Measurements from ENCODE around the gene SFTPD.

The SFTPD gene

GRCh38 chr10:79910836-79911235 is 38.1 kb downstream of the SFTPD start:
- no peak overlapping the region for H2AFZ ChIP-seq (ENCODE audit: low read depth, low read length, severe bottlenecking)
- no peak overlapping the region for H3K4me2 ChIP-seq (ENCODE audit: low read depth, low read length, poor library complexity, severe bottlenecking)

GRCh38 chr10:79910344-79910743 is 38.6 kb downstream of the SFTPD start:
- H3K27me3 ChIP-seq (ENCODE audit: low read length): no peaks in the 10 kb centered on the region
- no peak overlapping the region for H3K4me2 ChIP-seq (ENCODE audit: low read depth, low read length, poor library complexity, severe bottlenecking)
- H3K9me3 ChIP-seq (ENCODE audit: insufficient read depth, low read length): no peaks in the 10 kb centered on the region
- no peak overlapping the region for H3K9ac ChIP-seq (ENCODE audit: low read length)
- no peak overlapping the region for H2AFZ ChIP-seq (ENCODE audit: low read depth, low read length, severe bottlenecking)
- H3F3A ChIP-seq (ENCODE audit: insufficient read depth): no peaks in the 10 kb centered on the region
- no peaks in the 10 kb centered on the region for H3K36me3 ChIP-seq (ENCODE audit: low read length)
- no peak overlapping the region for H3K4me3 ChIP-seq (ENCODE audit: insufficient read depth, low read length, poor library complexity, severe bottlenecking)
- no peaks in the 10 kb centered on the region for H3K9me2 ChIP-seq (replicated peaks; ENCODE audit: insufficient read depth, low read length)
- no peaks in the 10 kb centered on the region for H3K79me2 ChIP-seq (ENCODE audit: insufficient read depth, low read length)
- no peak for TF ChIP-seq CTCF (IDR thresholded peaks at IDR 0.05; ENCODE audit: insufficient read depth, low read length, poor library complexity, severe bottlenecking)
- no peak for TF ChIP-seq EZH2phosphoT487 (conservative IDR thresholded peaks at IDR 0.05; ENCODE audit: low read length)
- no peaks in the 10 kb centered on the region for H4K20me1 ChIP-seq (ENCODE audit: low read depth, low read length)
- H3K27ac ChIP-seq (ENCODE audit: low read depth, low read length): no peak overlapping the region

More at GRCh38 chr10:79910836-79911235, 38.1 kb downstream of the SFTPD start:
- Histone ChIP-seq H3K79me2 (ENCODE audit: insufficient read depth, low read length) (no peaks in the 10 kb centered on the region), H3K27me3 (ENCODE audit: low read length) (no peaks in the 10 kb centered on the region), H3K9me2 (replicated peaks; ENCODE audit: insufficient read depth, low read length) (no peaks in the 10 kb centered on the region), H3K27ac (ENCODE audit: low read depth, low read length) (no peak overlapping the region), H4K20me1 (ENCODE audit: low read depth, low read length) (no peaks in the 10 kb centered on the region), H3K9ac (ENCODE audit: low read length) (no peak overlapping the region), H3K9me3 (ENCODE audit: insufficient read depth, low read length) (no peaks in the 10 kb centered on the region), H3K36me3 (ENCODE audit: low read length) (no peaks in the 10 kb centered on the region), H3F3A (ENCODE audit: insufficient read depth) (no peaks in the 10 kb centered on the region), H3K4me3 (ENCODE audit: insufficient read depth, low read length, poor library complexity, severe bottlenecking) (no peak overlapping the region)
- TF ChIP-seq CTCF (IDR thresholded peaks at IDR 0.05; ENCODE audit: insufficient read depth, low read length, poor library complexity, severe bottlenecking) (no peak), EZH2phosphoT487 (conservative IDR thresholded peaks at IDR 0.05; ENCODE audit: low read length) (no peak)

- Histone ChIP-seq H3K36me3 (ENCODE audit: low read length) (no peaks in the 10 kb centered on the region), H4K20me1 (ENCODE audit: low read depth, low read length) (no peaks in the 10 kb centered on the region), H3F3A (ENCODE audit: insufficient read depth) (no peaks in the 10 kb centered on the region), H3K9me3 (ENCODE audit: insufficient read depth, low read length) (no peaks in the 10 kb centered on the region), H3K79me2 (ENCODE audit: insufficient read depth, low read length) (no peaks in the 10 kb centered on the region), H3K27me3 (ENCODE audit: low read length) (no peaks in the 10 kb centered on the region), H3K9ac (ENCODE audit: low read length) (no peak overlapping the region), H3K9me2 (replicated peaks; ENCODE audit: insufficient read depth, low read length) (no peaks in the 10 kb centered on the region), H2AFZ (ENCODE audit: low read depth, low read length, severe bottlenecking) (no peak overlapping the region), H3K4me3 (ENCODE audit: insufficient read depth, low read length, poor library complexity, severe bottlenecking) (no peak overlapping the region), H3K27ac (ENCODE audit: low read depth, low read length) (no peak overlapping the region), H3K4me2 (ENCODE audit: low read depth, low read length, poor library complexity, severe bottlenecking) (no peak overlapping the region)
- no peak for TF ChIP-seq EZH2phosphoT487 (conservative IDR thresholded peaks at IDR 0.05; ENCODE audit: low read length)
- no peak for TF ChIP-seq CTCF (IDR thresholded peaks at IDR 0.05; ENCODE audit: insufficient read depth, low read length, poor library complexity, severe bottlenecking)
Observed at GRCh38 chr10:79905322-79906314, 43.3 kb downstream of the SFTPD start.
